ENCODE data around the gene KIF26B. TPM values are rescaled to one million over a fixed set of nuclear protein-coding genes. Genes with fewer than 3 reads are reported as not detected.

Gene KIF26B
- total RNA-seq, 2 donors from 2014 or later = 0.78 to 4.6 TPM

DNA sequence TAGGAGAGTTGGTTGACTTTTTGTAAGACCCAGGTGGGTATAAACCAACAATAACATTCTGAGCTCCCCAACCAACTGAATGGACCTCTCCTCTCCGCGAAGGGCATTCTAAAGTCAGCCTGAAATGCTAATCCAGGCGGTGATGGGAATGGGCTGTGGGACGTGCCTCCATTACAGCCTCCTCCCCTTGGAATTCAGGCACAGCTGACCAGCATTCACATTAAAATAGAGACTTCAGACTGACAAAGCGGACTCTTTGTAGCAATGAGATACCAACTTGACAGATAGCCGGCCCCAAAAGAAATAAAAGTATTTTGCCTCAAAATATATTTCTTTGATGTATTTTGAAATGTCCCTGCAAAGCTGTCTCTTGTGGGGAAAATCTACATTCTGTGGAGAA lies 101.7 kb downstream of the KIF26B start:
- DNase-seq (no peak), ATAC-seq (no peak)
- Histone ChIP-seq H3K4me1 (peaks cover 48% of the 10 kb centered on the region), H3K9me3 (peaks cover 0 to 3% (median 0%) of the 10 kb centered on the region in 3 donors), H3K27me3 (no peaks in the 10 kb centered on the region), H3K4me3 (no peak overlapping the region), H3K36me3 (replicated peaks in 1 of 2; ENCODE audit: insufficient read depth in 1 of 2, low read depth in 2 of 2) (no peaks in the 10 kb centered on the region), H3K27ac (no peak overlapping the region)
- TF ChIP-seq, protein P1, sequence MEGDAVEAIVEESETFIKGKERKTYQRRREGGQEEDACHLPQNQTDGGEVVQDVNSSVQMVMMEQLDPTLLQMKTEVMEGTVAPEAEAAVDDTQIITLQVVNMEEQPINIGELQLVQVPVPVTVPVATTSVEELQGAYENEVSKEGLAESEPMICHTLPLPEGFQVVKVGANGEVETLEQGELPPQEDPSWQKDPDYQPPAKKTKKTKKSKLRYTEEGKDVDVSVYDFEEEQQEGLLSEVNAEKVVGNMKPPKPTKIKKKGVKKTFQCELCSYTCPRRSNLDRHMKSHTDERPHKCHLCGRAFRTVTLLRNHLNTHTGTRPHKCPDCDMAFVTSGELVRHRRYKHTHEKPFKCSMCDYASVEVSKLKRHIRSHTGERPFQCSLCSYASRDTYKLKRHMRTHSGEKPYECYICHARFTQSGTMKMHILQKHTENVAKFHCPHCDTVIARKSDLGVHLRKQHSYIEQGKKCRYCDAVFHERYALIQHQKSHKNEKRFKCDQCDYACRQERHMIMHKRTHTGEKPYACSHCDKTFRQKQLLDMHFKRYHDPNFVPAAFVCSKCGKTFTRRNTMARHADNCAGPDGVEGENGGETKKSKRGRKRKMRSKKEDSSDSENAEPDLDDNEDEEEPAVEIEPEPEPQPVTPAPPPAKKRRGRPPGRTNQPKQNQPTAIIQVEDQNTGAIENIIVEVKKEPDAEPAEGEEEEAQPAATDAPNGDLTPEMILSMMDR (IDR thresholded peaks at IDR 0.05) = no peak
- no peak for TF ChIP-seq POLR2A (IDR thresholded peaks at IDR 0.05)
- intact Hi-C loops (cut with DNase I) = no loop called here
- 49 to 53% methylated on average over 6 of the region's 6 CpGs for WGBS, 2 donors

DNA sequence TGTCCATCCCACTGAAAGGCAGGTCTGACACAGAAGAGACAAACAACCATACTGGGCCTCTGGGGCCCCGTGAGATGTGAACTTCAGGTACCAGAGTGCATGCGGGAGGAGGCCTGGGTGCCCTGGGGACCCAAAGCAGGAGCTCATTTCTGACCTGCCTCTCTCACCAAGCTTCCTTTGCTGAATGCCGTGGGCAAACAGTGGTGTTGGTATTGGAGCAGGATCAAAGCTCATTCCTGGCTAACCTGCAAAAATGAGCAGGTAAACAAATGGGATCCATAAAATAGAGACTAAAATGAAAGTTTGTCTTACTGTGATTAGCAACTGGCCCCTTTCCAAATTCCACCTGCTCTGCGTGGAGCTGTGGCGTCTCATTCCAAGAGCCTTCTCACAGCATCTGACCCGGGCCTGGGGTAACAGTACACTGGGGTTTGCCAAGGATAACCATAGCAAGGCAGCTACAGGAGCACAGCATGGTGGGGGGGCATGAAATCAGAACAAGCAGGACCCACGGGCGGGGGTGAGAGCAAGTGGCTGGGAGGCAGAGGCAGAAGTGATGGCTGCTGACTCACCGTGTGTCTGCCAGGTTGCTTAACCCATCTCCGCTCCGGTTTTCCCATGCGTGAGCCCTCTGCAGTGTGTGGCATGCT lies 103.6 kb downstream of the KIF26B start:
- TF ChIP-seq, protein P1 (IDR thresholded peaks at IDR 0.05) = no peak
- TF ChIP-seq POLR2A (IDR thresholded peaks at IDR 0.05) = peak in 2 of 3 donors; percentile 41 to 63
- no peaks in the 10 kb centered on the region for H3K27me3 ChIP-seq
- intact Hi-C loops (cut with DNase I) = no loop called here
- 16 to 25% methylated on average over 12 of the region's 12 CpGs for WGBS, 2 donors
- H3K36me3 ChIP-seq (replicated peaks in 1 of 2; ENCODE audit: insufficient read depth in 1 of 2, low read depth in 2 of 2) = no peaks in the 10 kb centered on the region
- no peaks in the 10 kb centered on the region for H3K9me3 ChIP-seq
- H3K27ac ChIP-seq = peak overlapping the region; percentile 25 to 74 (median 62)
- H3K4me1 ChIP-seq = peaks cover 48% of the 10 kb centered on the region
- H3K4me3 ChIP-seq = no peak overlapping the region
- ATAC-seq (peak; percentile 84), DNase-seq (peak; percentile 47 to 77 (median 67))

DNA sequence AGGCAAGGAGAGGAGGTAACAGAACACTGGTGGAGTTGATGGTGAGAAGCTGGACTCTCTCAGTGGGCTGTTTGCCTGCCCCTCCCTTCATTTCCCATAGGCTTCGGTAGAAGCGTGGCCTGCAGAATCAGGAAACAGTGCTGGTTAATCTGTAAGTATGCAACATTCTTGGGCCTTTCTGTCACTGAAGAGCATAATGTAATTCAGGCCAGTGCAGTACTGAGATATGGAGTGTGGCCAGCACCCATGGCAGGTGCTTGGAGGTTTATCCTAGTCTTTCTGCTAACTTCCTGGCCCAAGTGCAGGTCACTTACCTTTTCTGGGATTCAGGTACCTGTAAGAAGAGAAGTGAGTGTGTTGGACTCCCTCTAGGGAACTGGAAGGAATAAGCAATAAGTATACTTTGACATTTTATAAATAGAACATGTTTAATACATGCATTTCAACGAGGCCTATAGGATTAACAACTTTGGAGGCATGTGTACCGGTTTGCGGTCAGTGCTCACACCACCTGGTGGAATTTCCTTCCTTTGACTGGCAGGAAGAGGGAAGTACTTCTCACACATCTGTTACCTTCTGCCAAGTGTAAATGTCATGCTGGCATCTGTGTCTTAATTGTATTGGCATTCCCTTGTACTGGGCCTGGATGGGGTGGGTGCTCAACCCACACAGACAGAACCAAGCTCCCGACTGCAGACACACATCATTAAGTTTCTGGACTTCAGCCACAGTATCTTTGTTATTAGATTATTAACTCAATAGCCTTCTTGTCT lies 105.5 kb downstream of the KIF26B start:
- no peak overlapping the region for H3K4me3 ChIP-seq
- no peaks in the 10 kb centered on the region for H3K27me3 ChIP-seq
- no peaks in the 10 kb centered on the region for H3K9me3 ChIP-seq
- peak overlapping the region; percentile 7 to 74 (median 60) for H3K27ac ChIP-seq
- no peak for TF ChIP-seq POLR2A (IDR thresholded peaks at IDR 0.05)
- TF ChIP-seq, protein P1 (IDR thresholded peaks at IDR 0.05) = no peak
- DNase-seq (peak in 1 of 4 donors; percentile 22), ATAC-seq (peak; percentile 49)
- intact Hi-C loops (cut with DNase I) = no loop called here
- H3K4me1 ChIP-seq = peaks cover 48% of the 10 kb centered on the region
- H3K36me3 ChIP-seq (replicated peaks in 1 of 2; ENCODE audit: insufficient read depth in 1 of 2, low read depth in 2 of 2) = no peaks in the 10 kb centered on the region
- WGBS, 2 donors = 44% methylated on average over 6 of the region's 6 CpGs

DNA sequence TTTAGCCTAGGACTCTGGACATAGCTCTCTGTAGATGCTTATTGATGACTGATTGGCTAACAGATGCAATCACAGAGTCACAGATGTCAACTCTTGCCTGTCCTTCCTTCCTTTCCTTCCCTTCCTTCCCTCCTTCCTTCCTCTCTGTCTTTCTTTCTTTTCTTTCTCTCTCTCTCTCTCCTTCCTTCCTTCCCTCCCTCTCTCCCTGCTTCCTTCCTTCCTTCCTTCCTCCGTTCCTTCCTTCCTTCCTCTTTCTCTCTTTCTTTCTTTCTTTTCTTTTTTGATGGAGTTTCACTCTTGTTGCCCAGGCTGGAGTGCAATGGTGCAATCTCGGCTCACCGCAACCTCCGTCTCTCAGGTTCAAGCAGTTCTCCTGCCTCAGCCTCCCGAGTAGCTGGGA lies 106.1 kb downstream of the KIF26B start:
- no peak for TF ChIP-seq POLR2A (IDR thresholded peaks at IDR 0.05)
- TF ChIP-seq, protein P1 (IDR thresholded peaks at IDR 0.05) = no peak
- ATAC-seq (no peak), DNase-seq (no peak)
- WGBS, 2 donors = 87 to 94% methylated on average over 3 to 5 of the region's 5 CpGs
- intact Hi-C loops (cut with DNase I) = no loop called here
- H3K4me1 ChIP-seq = peaks cover 48% of the 10 kb centered on the region
- no peaks in the 10 kb centered on the region for H3K9me3 ChIP-seq
- H3K36me3 ChIP-seq (replicated peaks in 1 of 2; ENCODE audit: insufficient read depth in 1 of 2, low read depth in 2 of 2) = no peaks in the 10 kb centered on the region
- peak overlapping the region in 3 of 4 donors; percentile 7 to 74 (median 69) for H3K27ac ChIP-seq
- H3K27me3 ChIP-seq = no peaks in the 10 kb centered on the region
- H3K4me3 ChIP-seq = no peak overlapping the region

Data from body of pancreas (tissue), 4 donors.